GM12864 (cell line): ENCODE results near the gene EDC3.
A peak's percentile ranks its signal among the peaks of the same experiment; 100 is the strongest.

ENCODE experiments used
- DNase-seq: peaks from one replicate; pipeline ENCODE4 v3.0.0-alpha.2; 2011; ENCODE audit warnings: low read depth
- H3K4me3 ChIP-seq: 2 replicates; pipeline ENCODE4 v1.5.1; 2011; ENCODE audit warnings: mild to moderate bottlenecking, low read depth, low read length, control low read depth
- CTCF ChIP-seq: IDR thresholded peaks from 2 replicates; pipeline ENCODE4 v1.5.1; 2011; ENCODE audit warnings: low read depth, mild to moderate bottlenecking, moderate library complexity, low read length, control low read depth, inconsistent platforms; ENCODE audit errors: missing control alignments

EDC3 gene

GRCh38 chr15:74727727-74728126 is 31.9 kb upstream of the EDC3 start:
- no peak overlapping the region for H3K4me3 ChIP-seq
- TF ChIP-seq CTCF: no peak
- DNase-seq: no peak

- no peak for TF ChIP-seq CTCF
- peak overlapping the region; percentile 43 for H3K4me3 ChIP-seq
- no peak for DNase-seq
Measured at GRCh38 chr15:74726774-74727164, 30.9 kb upstream of the EDC3 start.

- TF ChIP-seq CTCF: no peak
- peak overlapping the region; percentile 43 for H3K4me3 ChIP-seq
- no peak for DNase-seq
Measured at GRCh38 chr15:74725845-74726773, 30.3 kb upstream of the EDC3 start.

GRCh38 chr15:74725225-74725774 is 29.5 kb upstream of the EDC3 start, which contains the start of gene CYP1A1:
Gene CYP1A1, minus strand, starts transcription at chr15:74725528. Its CDS starts 2,431 bp downstream, at chr15:74723097.
- no peak for DNase-seq
- H3K4me3 ChIP-seq: peak within 1 kb of the TSS; percentile 43
- TF ChIP-seq CTCF: no peak

GRCh38 chr15:74724570-74725224 is 28.9 kb upstream of the EDC3 start:
- no peak for TF ChIP-seq CTCF
- DNase-seq: no peak
- no peak overlapping the region for H3K4me3 ChIP-seq

GRCh38 chr15:74723754-74724334 is 28.0 kb upstream of the EDC3 start:
- TF ChIP-seq CTCF: no peak
- H3K4me3 ChIP-seq: no peak overlapping the region
- no peak for DNase-seq
